Smooth muscle cell of the brain vasculature (primary cell): ENCODE data around the gene SYS1.
A peak's percentile ranks its signal among the peaks of the same experiment; 100 is the strongest.

ENCODE experiments used
- DNase-seq: peaks from one replicate; pipeline ENCODE4 v3.0.0-alpha.2; 2012; ENCODE audit warnings: low read depth, low spot score

The SYS1 gene

GRCh38 chr20:45415822-45416637, 53.1 kb downstream of the SYS1 start, which contains the start of gene PIGT:
PIGT (plus strand) TSS chr20:45416141; CDS start chr20:45416157, 16 bp downstream.
- DNase-seq: peak; percentile 29

GRCh38 chr20:45416917-45417316, 54.0 kb downstream of the SYS1 start:
- DNase-seq: no peak
